Testis (tissue), 3 donors: ENCODE measurements around the gene GRM8. TPM values are rescaled to one million over a fixed set of nuclear protein-coding genes. Genes with fewer than 3 reads are reported as not detected.

ENCODE experiments used
- DNase-seq: peaks from one replicate; pipeline ENCODE4 v3.0.0-alpha.2; 2019
- H3K27ac ChIP-seq, 2 donors: fragments of 200-600 bp; sonication (generic); one replicate each; pipeline ENCODE4 v1.5.1; 2019
- H3K27me3 ChIP-seq: fragments of 200-600 bp; sonication (generic); one replicate; pipeline ENCODE4 v1.5.1; 2019
- H3K36me3 ChIP-seq: fragments of 200-600 bp; sonication (generic); one replicate; pipeline ENCODE4 v1.5.1; 2017; ENCODE audit warnings: low read depth; ENCODE audit errors: missing control alignments
- H3K4me1 ChIP-seq: fragments of 200-600 bp; sonication (generic); one replicate; pipeline ENCODE4 v1.5.1; 2019
- H3K4me3 ChIP-seq, 2 donors: fragments of 200-600 bp; sonication (generic); one replicate each; pipeline ENCODE4 v1.5.1; 2017 to 2019
- H3K9me3 ChIP-seq: fragments of 200-600 bp; sonication (generic); one replicate; pipeline ENCODE4 v1.5.1; 2017
- CTCF ChIP-seq, 3 experiments: fragments of 450-650 bp in 2 of 3; fragments of 200-600 bp in 1 of 3; sonication (generic) in 1 of 3; IDR thresholded peaks; one replicate each; pipeline ENCODE4 v1.5.1; 2016 to 2019; ENCODE audit warnings: antibody characterized with exemption in 3 of 3, mild to moderate bottlenecking in 2 of 3, moderate library complexity in 1 of 3
- POLR2A ChIP-seq: fragments of 450-650 bp; IDR thresholded peaks from one replicate; pipeline ENCODE4 v1.6.1; 2017; ENCODE audit warnings: antibody characterized with exemption, mild to moderate bottlenecking, moderate library complexity
- WGBS, 2 donors: methylation state at CpG; one replicate each; pipeline ENCODE4 v1.1.5; 2018; 5-methylcytosine and 5-hydroxymethylcytosine counted together
- intact Hi-C: fragments of 100-400 bp; cut with DNase I; formaldehyde crosslinking; loops from one replicate; pipeline ENCODE4 v1.15.1; 2023; ENCODE audit warnings: low total_unique reads
- polyA plus RNA-seq: library from polyadenylated mRNA; stranded (reverse); fragments of 350-450 nt; fragmentation: Illumina TruSeq; extraction: RNeasy Lipid Tissue Mini Kit (QIAGEN cat#74804); gene quantifications from one replicate; pipeline ENCODE4 v1.2.3, GENCODE V29; 2014; ENCODE audit warnings: low read depth, low replicate concordance; ENCODE audit not compliant: insufficient read depth
- total RNA-seq, 2 donors: library from RNA; depleted of rRNA; stranded (reverse); fragments of >200 nt; gene quantifications; one replicate each; pipeline ENCODE4 v1.2.3, GENCODE V29; 2016

GRM8 gene
- total and polyA plus RNA-seq, 3 donors from 2014 or later: 7.1 to 8.2 (median 7.1) TPM

GRCh38 chr7:126487728-126488442, 764.9 kb downstream of the GRM8 start:
- no peaks in the 10 kb centered on the region for H3K4me1 ChIP-seq
- intact Hi-C loops: no loop called here
- H3K36me3 ChIP-seq: no peaks in the 10 kb centered on the region
- no peak overlapping the region for H3K4me3 ChIP-seq
- H3K9me3 ChIP-seq: no peaks in the 10 kb centered on the region
- H3K27me3 ChIP-seq: no peaks in the 10 kb centered on the region
- DNase-seq: no peak
- WGBS, 2 donors: 87 to 88% methylated on average over 4 of the region's 4 CpGs
- TF ChIP-seq CTCF (IDR thresholded peaks at IDR 0.05): no peak
- TF ChIP-seq POLR2A: no peak
- H3K27ac ChIP-seq: no peak overlapping the region

DNA sequence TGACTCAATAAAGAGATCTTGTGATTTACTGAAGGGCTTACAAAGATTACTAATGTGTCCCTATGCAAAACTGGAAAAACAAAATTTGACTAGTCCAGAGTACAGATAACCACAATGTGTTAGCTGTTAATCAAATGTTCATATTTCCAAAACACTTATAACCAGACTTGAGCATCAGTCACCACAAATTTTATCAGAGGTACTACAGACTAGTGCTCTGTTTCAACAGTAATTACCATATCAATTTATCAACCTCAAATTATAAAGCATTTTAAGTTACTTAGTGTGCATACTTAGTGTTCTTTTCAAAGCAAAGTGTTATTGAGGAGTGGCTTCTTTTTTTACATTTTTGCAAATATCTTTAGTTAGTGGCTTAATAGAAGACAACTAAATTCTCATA, 765.9 kb downstream of the GRM8 start:
- TF ChIP-seq CTCF (IDR thresholded peaks at IDR 0.05) (no peak), POLR2A (no peak)
- Histone ChIP-seq H3K9me3 (no peaks in the 10 kb centered on the region), H3K4me3 (no peak overlapping the region), H3K27ac (no peak overlapping the region), H3K36me3 (no peaks in the 10 kb centered on the region), H3K4me1 (no peaks in the 10 kb centered on the region), H3K27me3 (no peaks in the 10 kb centered on the region)
- DNase-seq: no peak
- intact Hi-C loops: no loop called here

DNA sequence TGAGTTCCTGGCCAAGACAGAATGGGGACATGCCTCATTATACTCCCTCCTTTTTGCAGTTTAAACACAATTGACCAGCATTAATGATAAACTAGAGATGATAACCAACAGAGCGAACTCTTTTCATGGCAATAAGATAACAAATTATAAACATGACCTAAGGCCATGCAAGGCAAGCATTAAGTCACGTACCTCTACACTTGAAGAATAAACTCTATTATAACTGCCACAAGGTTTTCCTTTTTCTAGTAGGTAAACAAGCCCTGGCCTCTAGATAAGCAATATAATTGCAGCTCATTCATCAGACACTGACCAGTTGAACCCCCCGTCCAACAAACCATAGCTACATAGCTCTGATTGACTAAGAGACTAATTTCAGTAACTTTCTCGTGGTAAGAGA, 767.0 kb downstream of the GRM8 start:
- Histone ChIP-seq H3K27ac (no peak overlapping the region), H3K27me3 (no peaks in the 10 kb centered on the region), H3K9me3 (no peaks in the 10 kb centered on the region), H3K4me3 (no peak overlapping the region), H3K36me3 (no peaks in the 10 kb centered on the region), H3K4me1 (no peaks in the 10 kb centered on the region)
- TF ChIP-seq CTCF (IDR thresholded peaks at IDR 0.05): no peak
- no peak for TF ChIP-seq POLR2A
- no peak for DNase-seq
- intact Hi-C loops: no loop called here
- 71 to 83% methylated on average over 4 of the region's 4 CpGs for WGBS, 2 donors

DNA sequence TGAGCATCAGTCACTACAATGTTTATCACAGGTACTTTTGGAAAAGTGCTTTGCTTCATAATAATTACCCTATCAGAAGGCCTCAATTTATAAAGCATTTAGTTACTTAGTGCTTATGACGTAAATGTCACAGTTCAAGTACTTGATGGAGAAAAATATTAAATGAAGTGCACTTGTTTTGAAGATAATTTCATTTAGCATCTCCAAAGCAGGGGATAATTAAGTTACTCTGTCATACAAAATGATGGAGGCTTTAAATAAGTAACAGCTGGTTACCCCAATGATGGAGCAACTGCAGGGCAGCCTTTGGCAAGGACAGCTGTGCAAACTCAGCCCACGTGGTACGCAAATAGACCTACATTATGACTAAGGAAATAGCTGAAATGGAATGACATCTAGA, 768.8 kb downstream of the GRM8 start:
- Histone ChIP-seq H3K27me3 (no peaks in the 10 kb centered on the region), H3K4me1 (no peaks in the 10 kb centered on the region), H3K9me3 (no peaks in the 10 kb centered on the region), H3K27ac (no peak overlapping the region), H3K36me3 (no peaks in the 10 kb centered on the region), H3K4me3 (no peak overlapping the region)
- DNase-seq: no peak
- intact Hi-C loops: no loop called here
- 84 to 86% methylated on average over 3 of the region's 3 CpGs for WGBS, 2 donors
- no peak for TF ChIP-seq CTCF (IDR thresholded peaks at IDR 0.05)
- TF ChIP-seq POLR2A: no peak

DNA sequence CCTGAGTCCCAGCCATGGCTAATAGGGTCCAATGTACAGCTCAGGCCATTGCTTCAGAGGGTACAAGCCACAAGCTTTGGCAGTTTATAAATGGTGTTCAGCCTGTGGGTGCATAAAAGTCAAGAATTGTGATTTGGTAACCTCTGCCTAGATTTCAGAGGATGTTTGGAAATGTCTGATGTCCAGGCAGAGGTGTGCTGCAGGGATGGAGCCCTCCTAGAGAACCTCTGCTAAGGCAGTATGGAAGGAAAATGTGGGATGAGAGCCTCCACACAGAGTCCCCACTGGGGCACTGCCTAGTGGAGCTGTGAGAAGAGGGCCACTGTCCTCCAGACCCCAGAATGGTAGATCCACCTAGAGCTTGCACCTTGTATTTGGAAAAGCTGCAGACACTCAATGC, 779.9 kb downstream of the GRM8 start:
- Histone ChIP-seq H3K4me1 (no peaks in the 10 kb centered on the region), H3K27me3 (no peaks in the 10 kb centered on the region), H3K4me3 (no peak overlapping the region), H3K9me3 (no peaks in the 10 kb centered on the region), H3K36me3 (no peaks in the 10 kb centered on the region), H3K27ac (no peak overlapping the region)
- no peak for DNase-seq
- intact Hi-C loops: no loop called here
- TF ChIP-seq POLR2A (no peak), CTCF (IDR thresholded peaks at IDR 0.05) (no peak)
